AG08395 (cell line): ENCODE measurements around the gene TGFBR2.

Experiments used
- DNase-seq: peaks from one replicate; pipeline ENCODE4 v3.0.0; 2012; ENCODE audit warnings: mixed read lengths, low spot score

The TGFBR2 gene

DNA sequence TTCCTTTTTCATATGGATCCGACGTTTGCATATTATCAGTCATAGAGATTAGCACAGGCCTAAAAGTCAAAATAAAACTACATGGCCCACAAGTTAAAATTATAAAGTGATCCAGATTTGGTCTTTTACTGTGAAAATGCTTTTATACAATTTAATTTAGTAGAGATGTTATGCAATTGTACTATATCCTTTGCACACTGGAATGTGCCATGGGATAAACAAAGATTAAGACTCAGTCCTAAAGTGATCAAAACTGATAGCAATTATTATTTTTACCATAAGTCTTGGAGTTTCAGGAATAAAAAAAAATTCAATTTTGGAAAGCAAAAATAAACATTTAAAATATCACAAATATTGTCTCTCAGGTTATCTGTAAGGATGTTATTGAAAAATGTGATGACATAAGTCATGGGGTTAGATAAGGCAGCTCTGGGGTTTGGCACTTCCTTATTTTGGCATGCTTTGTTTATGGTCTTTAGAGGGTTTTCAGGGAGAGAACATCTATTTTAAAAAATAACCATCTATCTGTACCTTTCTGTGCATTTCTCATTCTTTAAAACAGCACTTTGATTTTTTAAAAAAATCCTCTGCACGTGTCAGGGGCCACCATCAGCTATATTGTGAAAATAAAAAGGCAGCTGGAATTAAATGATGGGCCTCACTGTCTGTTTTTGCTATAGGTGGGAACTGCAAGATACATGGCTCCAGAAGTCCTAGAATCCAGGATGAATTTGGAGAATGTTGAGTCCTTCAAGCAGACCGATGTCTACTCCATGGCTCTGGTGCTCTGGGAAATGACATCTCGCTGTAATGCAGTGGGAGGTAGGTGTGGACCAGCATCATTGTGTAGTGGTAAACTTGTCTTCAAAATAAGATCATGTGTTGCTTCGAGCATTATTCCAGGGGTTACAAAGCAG is 67.3 kb downstream of the TGFBR2 start:
- DNase-seq, result no peak

DNA sequence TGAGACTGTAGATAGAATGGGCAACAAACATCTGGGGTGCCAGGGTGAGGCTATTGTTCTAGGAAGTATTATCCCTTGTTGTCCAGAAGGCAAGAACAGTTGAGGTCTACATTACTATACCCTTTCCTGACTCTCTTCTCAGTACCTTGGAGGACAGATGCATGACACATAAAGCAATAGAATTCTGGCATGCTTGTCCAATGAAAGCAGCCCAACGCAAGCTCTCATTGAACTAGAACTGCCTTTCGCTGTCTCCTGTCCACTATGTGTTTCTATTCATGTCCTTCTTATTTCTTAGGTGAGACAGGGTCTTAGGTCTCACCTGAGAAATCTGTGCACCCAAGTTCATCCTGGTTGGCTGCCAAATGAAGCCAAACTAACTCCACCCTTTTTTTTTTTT is 68.6 kb downstream of the TGFBR2 start:
- DNase-seq, result no peak

GRCh38 chr3:30675774-30676173 is 69.4 kb downstream of the TGFBR2 start:
- DNase-seq, result no peak

GRCh38 chr3:30676424-30677346 is 70.3 kb downstream of the TGFBR2 start:
- DNase-seq, result no peak

DNA sequence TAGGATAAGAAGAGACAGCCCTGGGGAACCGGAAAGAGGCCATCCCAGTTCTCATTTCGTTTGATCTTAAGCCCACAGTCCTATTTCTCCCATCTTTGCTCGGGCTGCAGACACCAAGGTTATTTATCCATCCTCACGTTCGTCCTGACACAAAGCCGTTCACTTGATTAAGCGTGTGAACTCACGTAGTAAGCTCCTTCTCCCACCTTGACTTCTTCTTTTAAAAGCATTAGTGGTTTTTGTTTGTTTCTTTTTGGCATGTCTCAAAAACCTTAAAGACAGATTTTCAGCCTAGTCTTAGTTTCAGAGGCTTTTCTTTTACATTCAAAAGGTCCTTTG is 70.9 kb downstream of the TGFBR2 start:
- no peak for DNase-seq

- DNase-seq, result no peak
Measured at GRCh38 chr3:30679045-30679444, 72.6 kb downstream of the TGFBR2 start.

DNA sequence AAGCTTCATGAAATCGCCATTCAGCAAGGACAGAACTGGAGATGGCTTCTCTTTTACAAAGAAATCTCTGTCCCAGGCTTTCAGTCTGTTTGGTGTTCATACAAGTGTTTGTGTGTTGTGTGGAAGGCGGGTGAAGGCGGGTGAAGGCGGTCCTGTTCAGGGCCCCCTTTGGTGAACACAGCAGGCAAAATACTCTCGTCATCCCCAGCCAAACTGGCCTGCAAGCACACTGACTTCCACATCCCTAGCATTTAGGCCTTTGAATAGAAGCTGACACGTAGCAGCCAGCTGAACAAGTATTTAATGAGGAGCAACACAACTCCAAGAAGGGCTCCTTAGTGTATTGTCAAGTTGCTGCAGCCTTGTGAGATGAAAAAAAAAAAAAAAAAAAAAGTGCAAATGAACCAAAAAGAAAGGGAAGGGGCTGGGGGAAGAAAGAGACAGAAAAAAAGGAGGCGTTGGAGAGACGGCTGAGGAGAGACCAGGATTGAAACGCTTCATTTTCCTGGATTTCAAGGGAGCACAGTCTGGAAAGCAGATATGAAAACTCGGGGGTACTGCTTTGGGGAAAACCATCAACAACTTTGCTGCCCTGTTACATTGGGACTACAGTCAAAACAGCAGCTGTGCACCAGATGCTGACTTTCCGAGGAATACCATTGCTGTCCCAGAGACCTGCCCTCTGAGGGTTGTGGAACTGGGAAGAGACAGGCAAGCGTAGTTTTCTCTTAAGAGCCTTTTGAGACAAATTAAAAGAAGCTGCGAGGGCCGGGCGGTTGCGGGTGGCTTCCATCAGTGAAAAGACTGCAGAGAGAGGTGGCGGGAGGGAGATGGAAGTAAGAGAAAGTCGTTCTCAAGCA is 74.6 kb downstream of the TGFBR2 start:
- peak; percentile 76 for DNase-seq

- peak; percentile 24 for DNase-seq
Measured at GRCh38 chr3:30681649-30682211, 75.3 kb downstream of the TGFBR2 start.

DNA sequence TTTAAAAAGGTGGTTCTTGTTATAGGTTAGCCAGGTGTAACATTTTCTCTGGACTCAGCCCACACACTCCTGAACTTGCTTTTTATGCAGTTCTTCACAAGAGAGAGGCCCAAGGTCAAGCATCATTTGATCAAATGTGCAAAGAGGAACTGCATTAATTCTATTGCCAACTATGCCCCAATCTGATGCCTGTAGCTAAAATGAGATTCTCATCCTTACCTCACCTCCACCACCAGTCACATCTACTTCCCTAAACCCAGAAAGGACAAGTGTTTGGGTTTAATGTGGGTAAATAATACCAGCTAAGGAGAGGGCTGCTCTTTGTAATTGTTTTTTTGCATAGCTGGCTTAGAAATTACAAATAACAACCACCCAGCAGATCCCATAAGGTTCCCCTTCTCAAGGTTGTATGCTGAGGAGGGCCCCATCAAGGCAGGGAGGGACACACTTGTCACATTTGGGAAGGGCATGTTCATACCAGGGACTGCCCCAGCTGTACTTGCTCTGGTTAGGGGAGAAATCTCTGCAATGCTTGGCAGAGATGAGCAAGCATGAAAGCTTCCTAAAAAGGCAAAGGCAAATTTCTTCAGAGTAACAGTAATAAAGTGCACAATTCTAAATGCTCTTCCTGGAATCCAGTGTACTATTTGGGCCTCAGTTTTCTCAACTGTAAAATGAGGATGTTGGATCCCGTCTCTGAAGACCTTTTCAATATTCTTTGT is 76.2 kb downstream of the TGFBR2 start:
- peak; percentile 9 for DNase-seq

DNA sequence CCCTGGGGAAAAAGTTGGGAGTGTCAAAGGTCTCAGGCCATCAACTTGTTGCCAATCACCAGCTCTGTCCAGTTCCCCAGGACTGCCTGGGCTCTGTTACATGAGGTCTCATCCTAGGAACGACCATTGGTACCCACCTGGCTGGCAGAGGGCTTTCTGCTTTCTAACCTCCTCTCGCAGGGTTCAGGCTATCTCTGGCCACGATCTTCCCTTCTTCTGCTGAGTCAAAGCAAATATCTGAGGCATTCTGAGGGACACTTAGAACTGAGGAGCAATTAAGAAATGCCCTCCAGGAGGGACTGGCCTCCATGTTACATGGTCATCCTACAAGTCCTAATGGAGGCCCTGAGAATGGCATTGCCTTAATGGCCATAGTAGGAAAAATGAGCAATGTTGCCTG is 77.4 kb downstream of the TGFBR2 start:
- no peak for DNase-seq

- no peak for DNase-seq
Measured at GRCh38 chr3:30684356-30684755, 78.0 kb downstream of the TGFBR2 start.

GRCh38 chr3:30685267-30685667 is 78.9 kb downstream of the TGFBR2 start:
- DNase-seq, result no peak

DNA sequence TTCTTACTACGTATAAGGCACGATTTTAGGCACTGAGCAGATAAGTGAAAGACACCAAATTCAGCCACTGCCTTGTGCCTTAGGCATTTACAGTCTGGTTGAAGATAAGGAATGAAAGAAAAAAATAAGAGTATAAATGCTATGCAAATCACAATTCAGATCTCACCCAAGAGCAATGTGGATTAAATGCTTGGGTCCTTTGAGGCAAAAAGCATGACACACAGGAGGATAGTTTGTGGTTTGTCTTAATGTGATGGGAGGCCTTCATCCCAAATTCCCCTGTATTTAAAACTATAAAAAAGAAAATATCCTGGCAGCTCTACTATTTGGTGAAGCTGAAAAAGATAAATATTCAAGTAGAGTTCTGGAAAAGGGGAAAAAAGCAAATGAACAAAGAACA is 79.8 kb downstream of the TGFBR2 start:
- DNase-seq, result no peak

- DNase-seq, result no peak
Measured at GRCh38 chr3:30686799-30687198, 80.4 kb downstream of the TGFBR2 start.

GRCh38 chr3:30687930-30688570 is 81.6 kb downstream of the TGFBR2 start:
- DNase-seq, result no peak

GRCh38 chr3:30688776-30689641 is 82.6 kb downstream of the TGFBR2 start:
- peak; percentile 40 for DNase-seq

DNA sequence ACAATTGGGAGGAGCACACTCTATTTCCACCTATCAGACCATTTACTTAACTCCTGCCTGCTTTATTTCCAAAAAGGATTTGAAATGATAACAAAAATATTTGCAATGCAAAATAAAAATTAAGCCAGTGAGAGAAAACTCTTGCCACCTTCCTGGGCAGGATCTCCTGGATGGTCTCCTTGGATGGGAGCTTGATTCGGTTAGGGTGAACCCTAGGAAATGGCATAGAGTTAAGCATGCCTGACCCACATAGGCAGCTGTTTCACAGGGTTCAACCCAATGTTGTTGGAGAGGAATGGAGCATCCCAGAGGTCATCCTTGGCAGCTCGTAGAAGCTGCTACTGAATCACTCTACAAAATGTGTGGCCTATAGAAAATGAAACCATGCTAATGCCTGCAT is 83.8 kb downstream of the TGFBR2 start:
- no peak for DNase-seq

DNA sequence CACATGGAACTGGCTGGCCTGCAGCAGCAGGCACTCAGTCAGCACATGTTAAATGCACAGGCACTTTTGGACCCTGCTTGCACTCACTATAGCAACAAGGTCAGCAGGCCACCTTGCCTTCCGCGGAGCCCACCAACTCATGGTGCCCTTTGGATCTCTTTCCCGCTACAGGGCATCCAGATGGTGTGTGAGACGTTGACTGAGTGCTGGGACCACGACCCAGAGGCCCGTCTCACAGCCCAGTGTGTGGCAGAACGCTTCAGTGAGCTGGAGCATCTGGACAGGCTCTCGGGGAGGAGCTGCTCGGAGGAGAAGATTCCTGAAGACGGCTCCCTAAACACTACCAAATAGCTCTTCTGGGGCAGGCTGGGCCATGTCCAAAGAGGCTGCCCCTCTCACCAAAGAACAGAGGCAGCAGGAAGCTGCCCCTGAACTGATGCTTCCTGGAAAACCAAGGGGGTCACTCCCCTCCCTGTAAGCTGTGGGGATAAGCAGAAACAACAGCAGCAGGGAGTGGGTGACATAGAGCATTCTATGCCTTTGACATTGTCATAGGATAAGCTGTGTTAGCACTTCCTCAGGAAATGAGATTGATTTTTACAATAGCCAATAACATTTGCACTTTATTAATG is 85.0 kb downstream of the TGFBR2 start:
- no peak for DNase-seq

DNA sequence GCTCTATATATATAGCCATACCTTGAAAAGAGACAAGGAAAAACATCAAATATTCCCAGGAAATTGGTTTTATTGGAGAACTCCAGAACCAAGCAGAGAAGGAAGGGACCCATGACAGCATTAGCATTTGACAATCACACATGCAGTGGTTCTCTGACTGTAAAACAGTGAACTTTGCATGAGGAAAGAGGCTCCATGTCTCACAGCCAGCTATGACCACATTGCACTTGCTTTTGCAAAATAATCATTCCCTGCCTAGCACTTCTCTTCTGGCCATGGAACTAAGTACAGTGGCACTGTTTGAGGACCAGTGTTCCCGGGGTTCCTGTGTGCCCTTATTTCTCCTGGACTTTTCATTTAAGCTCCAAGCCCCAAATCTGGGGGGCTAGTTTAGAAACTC is 85.5 kb downstream of the TGFBR2 start:
- DNase-seq, result no peak
